Natural killer cell (primary cell): ENCODE data around the gene PSKH1. TPM values are rescaled to one million over a fixed set of nuclear protein-coding genes. Genes with fewer than 3 reads are reported as not detected.

Source experiments
- ATAC-seq, 3 donors: fragments of 150-1000 bp in 2 of 3; fragments of 200-7000 bp in 1 of 3; cut with Tn5 transposase; 1 replicate in 1 of 3; 2 replicates in 2 of 3; pipeline ENCODE4 v1.10.0; 2021; ENCODE audit warnings: mild to moderate bottlenecking in 2 of 3, moderate library complexity in 2 of 3
- DNase-seq, 2 donors: peaks; one replicate each; pipeline versions ENCODE4 v3.0.0 to v3.0.0-alpha.2; 2013 to 2021; ENCODE audit warnings: mixed read lengths in 1 of 2
- H3K27ac ChIP-seq: one replicate; pipeline ENCODE4 v1.5.1; 2013; ENCODE audit warnings: mild to moderate bottlenecking, low read length
- H3K27me3 ChIP-seq: one replicate; pipeline ENCODE4 v1.6.1; 2013; ENCODE audit warnings: low read length; ENCODE audit not compliant: control insufficient read depth, insufficient read depth
- H3K36me3 ChIP-seq: one replicate; pipeline ENCODE4 v1.6.1; 2013; ENCODE audit warnings: low read length; ENCODE audit not compliant: control insufficient read depth, insufficient read depth
- H3K4me1 ChIP-seq: one replicate; pipeline ENCODE4 v1.6.1; 2013; ENCODE audit warnings: low read length; ENCODE audit not compliant: control insufficient read depth, insufficient read depth
- H3K4me3 ChIP-seq: one replicate; pipeline ENCODE4 v1.5.1; 2013; ENCODE audit warnings: low read length
- H3K9me3 ChIP-seq: one replicate; pipeline ENCODE4 v1.6.1; 2013; ENCODE audit warnings: low read length; ENCODE audit not compliant: control insufficient read depth, insufficient read depth
- H3K27ac Mint-ChIP-seq, 2 donors: one replicate each; pipeline ENCODE4 v1.8.0; 2022; ENCODE audit warnings: mild to moderate bottlenecking in 2 of 2, mixed read lengths in 2 of 2, moderate library complexity in 1 of 2
- H3K27me3 Mint-ChIP-seq, 2 donors: one replicate each; pipeline ENCODE4 v1.8.0; 2022; ENCODE audit warnings: low read depth in 2 of 2, mixed read lengths in 2 of 2
- H3K36me3 Mint-ChIP-seq: one replicate; pipeline ENCODE4 v1.8.0; 2022; ENCODE audit warnings: mixed read lengths
- H3K4me1 Mint-ChIP-seq, 2 donors: one replicate each; pipeline ENCODE4 v1.8.0; 2022; ENCODE audit warnings: mixed read lengths in 2 of 2
- H3K4me3 Mint-ChIP-seq: one replicate; pipeline ENCODE4 v1.8.0; 2022; ENCODE audit warnings: mild to moderate bottlenecking, moderate library complexity, mixed read lengths
- H3K9me3 Mint-ChIP-seq, 2 donors: one replicate each; pipeline ENCODE4 v1.8.0; 2022; ENCODE audit warnings: mixed read lengths in 2 of 2
- WGBS: methylation state at CpG from one replicate; pipeline ENCODE4 v1.1.7; 2013; ENCODE audit warnings: missing lambda C conversion rate; ENCODE audit not compliant: insufficient coverage; 5-methylcytosine and 5-hydroxymethylcytosine counted together
- intact Hi-C: fragments of 100-400 bp; cut with micrococcal nuclease; formaldehyde crosslinking; loops from one replicate; pipeline ENCODE4 v1.14.2; 2022
- total RNA-seq, 4 donors: library from RNA; stranded (reverse); fragments of 120-200 nt in 1 of 4; gene quantifications; one replicate each; pipeline versions ENCODE4 v1.2.3 to v1.2.4, GENCODE V29; 2013 to 2022
- TF ChIP-seq, protein P1 (sequence below): fragments of 200-600 bp; IDR thresholded peaks from one replicate; pipeline ENCODE4 v1.8.0; 2022; ENCODE audit warnings: antibody characterized with exemption

The PSKH1 gene
- total RNA-seq, 3 donors from 2014 or later (not counting 1 experiment from before 2014, with no cell fraction given) = 16.8 to 24.7 (median 19.5) TPM

DNA sequence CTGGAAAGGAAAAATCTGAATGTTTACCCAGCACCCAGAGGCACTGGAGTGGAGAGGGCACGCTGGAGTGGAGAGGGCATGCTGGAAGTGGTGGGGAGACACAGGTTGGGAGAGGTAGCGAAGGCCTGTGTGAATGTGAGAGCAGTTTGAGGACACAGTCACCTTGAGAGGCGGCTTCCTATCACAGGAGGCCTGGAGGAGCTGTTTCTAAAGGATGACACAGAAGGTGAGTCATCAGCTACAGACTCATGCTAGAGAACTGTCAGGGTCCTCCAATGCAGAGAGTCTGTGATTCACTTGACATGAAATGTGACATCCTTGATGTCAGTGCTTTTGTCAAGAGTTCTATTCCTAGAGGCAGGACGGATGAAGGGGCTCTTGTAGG, 24.8 kb downstream of the PSKH1 start:
- Histone ChIP-seq H3K9me3 (no peaks in the 10 kb centered on the region), H3K4me3 (no peak overlapping the region), H3K27me3 (no peaks in the 10 kb centered on the region), H3K27ac (no peak overlapping the region), H3K36me3 (peaks cover 14% of the 10 kb centered on the region), H3K4me1 (no peaks in the 10 kb centered on the region)
- WGBS = 93% methylated on average over 4 of the region's 4 CpGs
- DNase-seq (no peak), ATAC-seq (peak in 1 of 3 donors; percentile 57)
- H3K4me1 Mint-ChIP-seq = peaks cover 22 to 30% of the 10 kb centered on the region in 2 donors
- intact Hi-C loops = no loop called here
- no peaks in the 10 kb centered on the region for H3K27me3 Mint-ChIP-seq
- TF ChIP-seq, protein P1, sequence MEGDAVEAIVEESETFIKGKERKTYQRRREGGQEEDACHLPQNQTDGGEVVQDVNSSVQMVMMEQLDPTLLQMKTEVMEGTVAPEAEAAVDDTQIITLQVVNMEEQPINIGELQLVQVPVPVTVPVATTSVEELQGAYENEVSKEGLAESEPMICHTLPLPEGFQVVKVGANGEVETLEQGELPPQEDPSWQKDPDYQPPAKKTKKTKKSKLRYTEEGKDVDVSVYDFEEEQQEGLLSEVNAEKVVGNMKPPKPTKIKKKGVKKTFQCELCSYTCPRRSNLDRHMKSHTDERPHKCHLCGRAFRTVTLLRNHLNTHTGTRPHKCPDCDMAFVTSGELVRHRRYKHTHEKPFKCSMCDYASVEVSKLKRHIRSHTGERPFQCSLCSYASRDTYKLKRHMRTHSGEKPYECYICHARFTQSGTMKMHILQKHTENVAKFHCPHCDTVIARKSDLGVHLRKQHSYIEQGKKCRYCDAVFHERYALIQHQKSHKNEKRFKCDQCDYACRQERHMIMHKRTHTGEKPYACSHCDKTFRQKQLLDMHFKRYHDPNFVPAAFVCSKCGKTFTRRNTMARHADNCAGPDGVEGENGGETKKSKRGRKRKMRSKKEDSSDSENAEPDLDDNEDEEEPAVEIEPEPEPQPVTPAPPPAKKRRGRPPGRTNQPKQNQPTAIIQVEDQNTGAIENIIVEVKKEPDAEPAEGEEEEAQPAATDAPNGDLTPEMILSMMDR = no peak
- no peak overlapping the region for H3K4me3 Mint-ChIP-seq
- H3K9me3 Mint-ChIP-seq = no peaks in the 10 kb centered on the region
- H3K27ac Mint-ChIP-seq = peak overlapping the region in 1 of 2 donors; percentile 60
- H3K36me3 Mint-ChIP-seq = no peaks in the 10 kb centered on the region

DNA sequence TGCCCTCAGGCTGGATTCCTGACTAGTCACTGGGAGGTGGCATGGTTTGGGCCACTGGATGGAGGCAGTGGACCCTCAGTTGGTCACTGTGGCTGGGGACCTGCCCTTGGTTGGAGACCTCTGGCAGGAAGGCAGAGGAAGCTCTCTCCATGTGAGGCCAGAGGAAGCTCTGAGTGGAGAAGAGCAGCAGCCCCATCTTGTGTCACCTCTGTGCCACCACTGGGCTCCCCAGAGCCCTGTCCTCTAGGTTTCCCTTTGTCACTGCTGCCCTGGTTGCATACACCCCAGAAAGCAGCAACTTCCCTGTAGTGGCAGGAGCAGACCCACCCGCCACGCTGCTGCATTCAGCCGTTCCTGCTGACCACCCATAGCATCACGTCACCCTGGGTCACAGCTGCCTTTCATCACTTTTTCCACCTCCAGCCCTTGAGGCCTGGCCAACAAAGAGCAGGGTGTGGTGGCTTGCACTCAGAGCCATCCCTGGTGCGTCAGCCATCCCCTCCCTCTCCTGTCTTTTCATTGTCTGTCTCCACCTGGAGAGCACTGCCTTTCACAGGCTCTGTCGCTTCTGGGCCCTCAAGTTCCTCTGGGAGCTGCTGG, 26.7 kb downstream of the PSKH1 start:
- Histone ChIP-seq H3K27me3 (no peaks in the 10 kb centered on the region), H3K27ac (no peak overlapping the region), H3K36me3 (peaks cover 22% of the 10 kb centered on the region), H3K4me3 (no peak overlapping the region), H3K9me3 (no peaks in the 10 kb centered on the region), H3K4me1 (no peaks in the 10 kb centered on the region)
- H3K27ac Mint-ChIP-seq = peak overlapping the region in 1 of 2 donors; percentile 35
- no peaks in the 10 kb centered on the region for H3K36me3 Mint-ChIP-seq
- no peaks in the 10 kb centered on the region for H3K9me3 Mint-ChIP-seq
- H3K27me3 Mint-ChIP-seq = no peaks in the 10 kb centered on the region
- intact Hi-C loops = no loop called here
- ATAC-seq (no peak), DNase-seq (no peak)
- H3K4me1 Mint-ChIP-seq = peaks cover 22 to 25% of the 10 kb centered on the region in 2 donors
- WGBS = 96% methylated on average over 6 of the region's 6 CpGs
- H3K4me3 Mint-ChIP-seq = no peak overlapping the region
- TF ChIP-seq, protein P1 = no peak

DNA sequence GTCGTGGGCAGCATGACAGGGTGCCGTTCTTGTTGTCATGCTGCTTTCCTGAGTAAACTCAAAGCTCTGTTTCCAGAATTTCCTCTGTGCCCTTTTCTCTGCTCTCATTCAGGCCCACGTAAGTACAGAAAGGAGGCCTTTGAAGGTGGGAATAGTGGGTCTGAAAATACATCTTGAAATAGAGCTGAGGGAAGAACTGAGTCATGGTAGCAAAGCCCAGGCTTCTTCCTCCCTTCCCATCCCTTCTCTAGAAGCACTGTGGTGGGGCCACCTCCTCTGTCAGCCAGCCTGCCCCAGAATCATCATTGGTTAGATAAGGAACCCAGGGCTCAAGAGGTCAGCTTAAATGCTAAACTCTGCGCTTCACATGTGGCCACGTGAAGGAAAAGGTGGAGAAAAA, 29.2 kb downstream of the PSKH1 start:
- Histone ChIP-seq H3K36me3 (peaks cover 19% of the 10 kb centered on the region), H3K27me3 (no peaks in the 10 kb centered on the region), H3K4me3 (no peak overlapping the region), H3K27ac (no peak overlapping the region), H3K9me3 (no peaks in the 10 kb centered on the region), H3K4me1 (no peaks in the 10 kb centered on the region)
- no peak for ATAC-seq
- WGBS = 81% methylated on average over 4 of the region's 5 CpGs
- H3K27ac Mint-ChIP-seq = no peak overlapping the region
- H3K27me3 Mint-ChIP-seq = no peaks in the 10 kb centered on the region
- H3K36me3 Mint-ChIP-seq = no peaks in the 10 kb centered on the region
- DNase-seq = no peak
- intact Hi-C loops = no loop called here
- peaks cover 8 to 14% of the 10 kb centered on the region in 2 donors for H3K4me1 Mint-ChIP-seq
- no peaks in the 10 kb centered on the region for H3K9me3 Mint-ChIP-seq
- H3K4me3 Mint-ChIP-seq = no peak overlapping the region
- TF ChIP-seq, protein P1 = no peak

DNA sequence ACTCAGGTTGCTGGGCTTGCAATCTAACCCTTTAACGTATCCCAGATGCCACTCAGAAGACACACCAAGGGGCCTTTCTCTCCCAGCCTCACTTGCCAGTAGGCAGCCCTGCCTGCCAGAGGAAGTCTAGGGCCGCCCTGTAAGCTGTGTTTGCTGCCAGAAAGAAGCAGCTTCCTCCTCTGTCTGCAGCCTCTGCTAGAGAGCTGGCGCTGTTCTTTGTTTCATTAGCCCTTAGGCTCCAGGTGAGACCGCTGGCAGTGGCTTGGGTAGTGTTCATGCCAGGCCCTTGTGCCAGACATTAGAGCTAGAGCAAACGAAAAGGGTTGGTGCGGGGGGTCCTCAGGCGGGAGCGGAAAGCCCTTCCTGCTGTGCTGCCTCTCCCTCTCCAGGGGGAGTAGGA, 29.7 kb downstream of the PSKH1 start:
- Histone ChIP-seq H3K9me3 (no peaks in the 10 kb centered on the region), H3K4me1 (no peaks in the 10 kb centered on the region), H3K36me3 (peaks cover 24% of the 10 kb centered on the region), H3K27me3 (no peaks in the 10 kb centered on the region), H3K27ac (no peak overlapping the region), H3K4me3 (no peak overlapping the region)
- Mint-ChIP-seq H3K27me3 (no peaks in the 10 kb centered on the region), H3K36me3 (no peaks in the 10 kb centered on the region), H3K9me3 (no peaks in the 10 kb centered on the region), H3K4me1 (peaks cover 3 to 9% of the 10 kb centered on the region in 2 donors), H3K27ac (no peak overlapping the region), H3K4me3 (no peak overlapping the region)
- intact Hi-C loops = no loop called here
- TF ChIP-seq, protein P1 = no peak
- 90% methylated on average over 8 of the region's 8 CpGs for WGBS
- no peak for ATAC-seq
- no peak for DNase-seq
